Measurements from ENCODE around the gene PLCG1.

GRCh38 chr20:41142245-41142644 is 4.9 kb downstream of the PLCG1 start:
- TF ChIP-seq CTCF (IDR thresholded peaks at IDR 0.05) (no peak), POLR2A (IDR thresholded peaks at IDR 0.05) (no peak)
